Muscle of leg (tissue), 11 donors: ENCODE results near the gene ELOVL5. TPM values are rescaled to one million over a fixed set of nuclear protein-coding genes. Genes with fewer than 3 reads are reported as not detected.

ENCODE experiments used
- DNase-seq: peaks from one replicate; pipeline ENCODE4 v3.0.0; 2013
- H3K27ac ChIP-seq: one replicate; pipeline ENCODE4 v1.5.1; 2013; ENCODE audit warnings: mild to moderate bottlenecking, low read length, control low read depth
- H3K27me3 ChIP-seq: one replicate; pipeline ENCODE4 v1.6.1; 2013; ENCODE audit warnings: low read length; ENCODE audit not compliant: control insufficient read depth, insufficient read depth
- H3K36me3 ChIP-seq: one replicate; pipeline ENCODE4 v1.6.1; 2013; ENCODE audit warnings: low read length; ENCODE audit not compliant: control insufficient read depth, insufficient read depth
- H3K4me1 ChIP-seq: one replicate; pipeline ENCODE4 v1.6.1; 2013; ENCODE audit warnings: low read length; ENCODE audit not compliant: control insufficient read depth, insufficient read depth
- H3K4me3 ChIP-seq: one replicate; pipeline ENCODE4 v1.5.1; 2013; ENCODE audit warnings: low read length, control low read depth
- H3K9me3 ChIP-seq: replicated peaks from 2 replicates; pipeline ENCODE4 v1.6.1; 2013; ENCODE audit warnings: low read depth, low read length; ENCODE audit not compliant: control insufficient read depth
- WGBS: methylation state at CpG from one replicate; pipeline ENCODE4 v1.1.5; 2013; ENCODE audit warnings: missing lambda C conversion rate; ENCODE audit not compliant: insufficient coverage; 5-methylcytosine and 5-hydroxymethylcytosine counted together
- polyA plus RNA-seq, 8 donors: library from polyadenylated mRNA; unstranded; fragments of 120-200 nt; gene quantifications; one replicate each; pipeline versions ENCODE4 v1.2.1 to v1.2.3, GENCODE V29; 2013; ENCODE audit warnings: inconsistent platforms in 1 of 8, low replicate concordance in 1 of 8; ENCODE audit not compliant: insufficient read length in 8 of 8, insufficient read depth in 1 of 8
- total RNA-seq: library from RNA; stranded (reverse); fragments of 120-200 nt; gene quantifications from one replicate; pipeline ENCODE4 v1.2.4, GENCODE V29; 2013

Gene ELOVL5
- total and polyA plus RNA-seq, 9 donors: 21.5 to 52.0 (median 38.1) TPM

DNA sequence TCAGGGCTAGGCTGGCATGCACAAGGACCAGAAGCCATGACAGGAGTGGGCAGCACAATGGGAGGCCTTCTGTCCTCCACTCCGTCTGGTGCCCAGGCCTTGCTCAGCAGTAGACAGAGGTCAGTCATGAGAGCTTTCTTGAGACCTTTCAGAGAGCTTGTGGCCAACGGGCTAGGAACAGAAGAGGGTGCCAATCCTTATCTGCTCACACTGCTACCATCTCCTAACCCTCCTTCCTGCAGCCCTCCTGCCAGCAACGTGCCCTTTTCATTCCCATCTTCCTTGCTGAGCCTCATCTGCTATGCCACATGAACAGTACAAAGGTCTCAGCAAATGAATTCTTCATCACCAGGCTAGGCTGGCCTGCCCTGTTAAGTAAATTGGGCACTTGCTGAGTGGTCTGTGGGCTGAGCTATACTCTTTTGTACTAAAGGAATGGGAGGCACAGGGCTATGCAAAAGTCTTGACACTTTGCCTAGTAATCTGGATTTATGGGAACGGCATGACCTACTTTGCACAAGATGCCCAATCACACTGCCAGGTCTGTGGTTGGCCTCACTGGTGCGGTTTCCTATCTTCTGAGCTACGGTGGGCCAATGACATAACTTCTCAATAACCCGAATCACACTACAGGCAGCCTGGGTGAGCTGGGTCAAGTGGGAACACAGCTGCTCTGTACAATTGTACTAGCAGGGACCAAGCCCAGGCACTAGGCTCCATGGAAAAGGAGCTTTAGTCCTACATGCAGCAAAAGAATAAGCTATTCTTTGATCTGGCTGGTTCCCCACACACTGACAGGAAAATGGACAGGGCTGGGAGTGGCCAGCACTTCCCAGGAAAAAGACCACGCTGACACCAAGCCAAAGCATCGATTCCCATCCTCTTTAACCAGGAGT lies 47.8 kb downstream of the ELOVL5 start:
- peak; percentile 31 for DNase-seq

DNA sequence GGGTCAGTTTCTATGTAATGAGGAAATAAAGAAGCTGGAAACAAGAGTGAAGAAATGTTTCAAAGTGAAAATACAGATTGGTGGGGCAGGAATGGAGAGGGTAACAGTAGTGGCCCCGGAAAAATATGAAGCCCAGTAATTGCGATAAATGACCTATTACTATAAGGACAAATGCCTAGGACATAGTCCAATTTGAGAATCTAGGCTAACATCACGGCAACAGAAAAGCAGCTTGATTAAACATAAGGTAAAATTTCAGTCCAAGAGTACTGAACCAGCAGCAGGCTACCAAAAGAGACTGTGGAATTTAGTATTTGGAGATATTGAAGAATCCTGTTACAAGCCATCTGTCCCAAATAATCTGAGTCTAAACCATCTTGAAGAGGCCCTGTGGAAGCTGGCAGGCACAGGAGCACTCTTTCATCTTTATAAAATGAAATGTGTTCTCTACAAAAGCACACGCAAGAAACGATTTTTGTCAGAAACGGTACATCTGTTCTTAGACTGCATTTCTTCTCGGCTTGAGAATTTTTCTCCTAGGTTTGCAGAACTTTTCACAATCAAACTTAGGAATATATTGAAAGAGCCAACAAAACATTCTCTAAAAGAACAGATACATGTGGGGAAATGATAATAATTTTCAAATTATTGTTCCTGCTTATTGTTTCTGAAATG lies 49.3 kb downstream of the ELOVL5 start:
- WGBS: 60% methylated on average over 1 of the region's 7 CpGs
- Histone ChIP-seq H3K4me3 (no peak overlapping the region), H3K9me3 (no peaks in the 10 kb centered on the region), H3K4me1 (peaks cover 10% of the 10 kb centered on the region), H3K27me3 (no peaks in the 10 kb centered on the region), H3K36me3 (no peaks in the 10 kb centered on the region), H3K27ac (no peak overlapping the region)
- no peak for DNase-seq

More for the DNA sequence above, 47.8 kb downstream of the ELOVL5 start:
- Histone ChIP-seq H3K9me3 (no peaks in the 10 kb centered on the region), H3K4me1 (peaks cover 10% of the 10 kb centered on the region), H3K27ac (peak overlapping the region; percentile 84), H3K4me3 (no peak overlapping the region), H3K27me3 (no peaks in the 10 kb centered on the region), H3K36me3 (no peaks in the 10 kb centered on the region)
- WGBS: 83% methylated on average over 6 of the region's 9 CpGs

DNA sequence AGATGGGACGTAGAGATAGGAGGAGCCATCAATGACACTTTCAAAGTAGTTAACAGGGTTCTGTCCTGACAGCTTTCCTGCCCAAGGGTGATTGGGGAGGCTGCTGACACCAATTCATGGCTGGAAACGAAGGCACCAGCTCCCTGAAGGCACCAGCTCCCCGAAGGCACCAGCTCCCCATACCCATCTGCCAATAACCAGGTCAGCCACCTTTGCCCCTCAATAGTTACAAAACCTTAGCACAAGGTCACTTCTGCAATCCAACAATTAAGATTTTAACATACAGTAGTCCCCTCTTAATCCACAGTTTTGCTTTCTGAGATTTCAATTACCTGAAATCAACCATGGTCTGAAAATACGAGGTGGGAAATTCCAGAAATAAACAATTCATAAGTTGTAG lies 51.7 kb downstream of the ELOVL5 start:
- no peak overlapping the region for H3K4me3 ChIP-seq
- WGBS: 55% methylated on average over 2 of the region's 4 CpGs
- H3K4me1 ChIP-seq: peaks cover 10% of the 10 kb centered on the region
- no peak overlapping the region for H3K27ac ChIP-seq
- H3K27me3 ChIP-seq: no peaks in the 10 kb centered on the region
- H3K9me3 ChIP-seq: no peaks in the 10 kb centered on the region
- peaks cover 12% of the 10 kb centered on the region for H3K36me3 ChIP-seq
- no peak for DNase-seq

DNA sequence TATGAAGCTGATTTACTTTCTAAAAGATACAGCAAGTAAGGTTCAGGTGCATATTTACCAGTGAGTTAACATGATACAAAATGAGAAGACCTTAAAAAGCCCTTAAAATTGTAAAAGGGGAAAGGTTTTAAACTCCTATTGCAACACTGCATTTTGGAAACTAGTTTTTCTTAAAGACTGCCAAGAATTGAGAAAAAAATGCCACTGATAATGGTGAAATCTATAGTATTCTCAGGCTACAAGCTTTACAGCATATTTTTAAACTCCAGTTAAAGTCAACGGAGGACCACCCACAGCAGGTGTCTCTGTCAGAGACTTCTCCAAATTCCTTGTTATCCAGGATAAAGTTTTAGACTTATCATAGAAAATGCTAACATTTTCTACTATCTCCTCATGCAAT lies 53.6 kb downstream of the ELOVL5 start:
- H3K4me3 ChIP-seq: no peak overlapping the region
- no peaks in the 10 kb centered on the region for H3K27me3 ChIP-seq
- no CpG with 5 or more reads among the region's 1 CpG for WGBS
- H3K27ac ChIP-seq: no peak overlapping the region
- H3K9me3 ChIP-seq: no peaks in the 10 kb centered on the region
- peaks cover 2% of the 10 kb centered on the region for H3K4me1 ChIP-seq
- peaks cover 12% of the 10 kb centered on the region for H3K36me3 ChIP-seq
- no peak for DNase-seq

DNA sequence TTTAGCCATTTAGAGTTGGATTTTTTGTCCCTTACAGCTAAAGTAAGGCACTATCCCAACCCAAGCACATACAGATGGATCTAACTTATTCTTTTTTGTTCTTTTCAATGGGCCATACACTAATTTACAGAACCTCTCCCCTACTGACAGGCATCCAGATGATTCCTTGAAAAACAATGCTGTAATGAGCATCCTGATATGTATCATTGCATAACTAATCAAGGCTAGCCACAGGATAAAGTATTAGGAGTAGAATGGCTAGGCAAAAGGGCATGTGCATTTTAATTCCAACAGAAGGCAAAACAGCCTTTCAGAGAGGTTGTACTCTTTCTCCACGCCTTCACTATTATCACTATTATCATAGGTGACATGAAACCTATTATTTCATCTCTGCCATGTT lies 54.1 kb downstream of the ELOVL5 start:
- no CpG with 5 or more reads among the region's 1 CpG for WGBS

DNA sequence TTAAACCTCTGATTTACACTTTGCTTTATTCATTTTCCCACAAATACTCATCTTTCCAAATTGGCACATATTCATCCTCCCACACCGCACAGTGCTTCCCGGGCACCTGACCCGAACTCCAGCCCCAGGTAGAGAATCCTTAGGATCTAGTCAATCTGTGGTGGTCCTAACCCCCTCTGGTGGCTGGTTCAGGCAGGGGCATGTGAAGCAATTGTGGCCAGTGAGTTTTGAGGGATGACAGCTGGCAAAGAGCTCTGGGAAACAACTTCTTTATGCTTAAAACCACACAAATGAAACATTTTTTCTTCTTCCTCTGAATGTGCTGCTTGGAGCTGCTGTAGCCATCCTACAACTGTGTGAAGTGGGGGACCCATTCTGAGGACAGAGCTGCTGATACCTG lies 54.7 kb downstream of the ELOVL5 start:
- no peak overlapping the region for H3K4me3 ChIP-seq
- H3K9me3 ChIP-seq: no peaks in the 10 kb centered on the region
- DNase-seq: peak; percentile 39
- WGBS: no CpG with 5 or more reads among the region's 3 CpGs
- no peaks in the 10 kb centered on the region for H3K27me3 ChIP-seq
- no peaks in the 10 kb centered on the region for H3K4me1 ChIP-seq
- H3K36me3 ChIP-seq: peaks cover 12% of the 10 kb centered on the region
- no peak overlapping the region for H3K27ac ChIP-seq

More for the DNA sequence above, 54.1 kb downstream of the ELOVL5 start:
- no peak overlapping the region for H3K27ac ChIP-seq
- H3K9me3 ChIP-seq: no peaks in the 10 kb centered on the region
- peaks cover 12% of the 10 kb centered on the region for H3K36me3 ChIP-seq
- no peaks in the 10 kb centered on the region for H3K4me1 ChIP-seq
- no peak overlapping the region for H3K4me3 ChIP-seq
- no peak for DNase-seq
- H3K27me3 ChIP-seq: no peaks in the 10 kb centered on the region

DNA sequence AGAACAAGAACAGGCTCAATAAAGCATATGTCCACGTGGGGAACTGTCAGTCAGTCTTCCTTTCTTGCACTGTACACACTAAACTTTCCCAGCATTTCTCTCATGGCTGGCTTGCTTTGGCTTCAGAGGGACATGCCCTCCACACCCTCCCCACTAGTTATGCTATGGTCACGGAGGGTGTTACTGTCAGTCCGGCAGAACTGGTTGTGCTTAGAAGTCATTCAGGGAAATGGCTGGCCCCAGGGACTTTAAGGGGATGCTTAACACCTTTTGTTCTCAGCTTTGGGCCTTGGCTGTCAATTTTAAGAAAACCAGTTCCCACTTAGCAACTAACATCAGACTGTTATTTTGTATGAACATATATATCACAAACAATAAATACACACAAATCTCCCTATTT lies 55.1 kb downstream of the ELOVL5 start:
- Histone ChIP-seq H3K36me3 (peaks cover 12% of the 10 kb centered on the region), H3K9me3 (no peaks in the 10 kb centered on the region), H3K27me3 (no peaks in the 10 kb centered on the region), H3K4me3 (no peak overlapping the region), H3K4me1 (no peaks in the 10 kb centered on the region), H3K27ac (no peak overlapping the region)
- WGBS: 89% methylated on average over 1 of the region's 3 CpGs
- DNase-seq: no peak

DNA sequence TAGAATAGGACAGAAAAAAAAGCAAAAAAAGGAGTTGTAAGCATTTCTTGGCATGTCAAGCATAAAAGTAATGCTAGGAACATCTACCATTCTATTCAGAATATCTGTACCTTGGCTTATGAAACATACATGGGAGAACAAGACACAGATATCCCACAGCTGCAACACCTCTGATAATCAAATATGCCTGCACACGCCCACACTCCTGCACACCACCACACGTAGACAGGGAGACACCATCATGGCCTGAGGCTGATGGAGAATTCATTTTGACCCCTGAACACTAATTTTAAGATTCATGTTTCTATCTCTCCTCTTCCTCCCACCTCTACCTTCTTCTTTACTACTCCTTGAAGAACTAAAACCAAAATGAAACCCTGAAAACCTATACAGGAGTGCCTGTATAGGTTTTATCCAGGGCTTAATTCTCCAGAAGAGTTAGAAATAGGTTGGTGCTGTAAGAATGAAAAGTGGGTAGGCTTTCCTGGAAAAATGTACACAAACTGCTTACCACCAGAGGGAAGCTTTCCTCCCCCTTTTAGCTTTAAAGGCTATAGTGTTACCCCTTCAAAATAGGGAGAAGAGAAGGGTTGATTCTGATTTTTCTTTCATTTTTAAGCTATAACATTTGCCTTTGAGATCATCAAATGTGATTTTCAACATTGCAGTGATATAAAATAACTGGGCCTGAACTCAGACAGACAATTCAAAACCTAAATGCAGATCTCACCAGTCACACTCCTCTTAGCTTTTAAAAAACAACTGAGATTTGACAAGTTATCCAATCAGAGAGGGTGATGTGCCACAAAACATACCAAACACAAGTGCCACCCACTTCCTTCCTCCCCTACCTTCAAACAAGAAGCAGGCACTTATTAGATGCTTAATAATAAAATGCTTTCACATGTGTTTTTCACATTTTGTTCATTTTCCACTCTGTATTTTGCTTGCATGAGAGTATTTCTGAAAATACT lies 57.9 kb downstream of the ELOVL5 start:
- DNase-seq: no peak
- H3K9me3 ChIP-seq: no peaks in the 10 kb centered on the region
- H3K27me3 ChIP-seq: no peaks in the 10 kb centered on the region
- WGBS: 63% methylated on average over 2 of the region's 2 CpGs
- no peak overlapping the region for H3K4me3 ChIP-seq
- H3K36me3 ChIP-seq: peaks cover 12% of the 10 kb centered on the region
- peaks cover 7% of the 10 kb centered on the region for H3K4me1 ChIP-seq
- H3K27ac ChIP-seq: no peak overlapping the region

DNA sequence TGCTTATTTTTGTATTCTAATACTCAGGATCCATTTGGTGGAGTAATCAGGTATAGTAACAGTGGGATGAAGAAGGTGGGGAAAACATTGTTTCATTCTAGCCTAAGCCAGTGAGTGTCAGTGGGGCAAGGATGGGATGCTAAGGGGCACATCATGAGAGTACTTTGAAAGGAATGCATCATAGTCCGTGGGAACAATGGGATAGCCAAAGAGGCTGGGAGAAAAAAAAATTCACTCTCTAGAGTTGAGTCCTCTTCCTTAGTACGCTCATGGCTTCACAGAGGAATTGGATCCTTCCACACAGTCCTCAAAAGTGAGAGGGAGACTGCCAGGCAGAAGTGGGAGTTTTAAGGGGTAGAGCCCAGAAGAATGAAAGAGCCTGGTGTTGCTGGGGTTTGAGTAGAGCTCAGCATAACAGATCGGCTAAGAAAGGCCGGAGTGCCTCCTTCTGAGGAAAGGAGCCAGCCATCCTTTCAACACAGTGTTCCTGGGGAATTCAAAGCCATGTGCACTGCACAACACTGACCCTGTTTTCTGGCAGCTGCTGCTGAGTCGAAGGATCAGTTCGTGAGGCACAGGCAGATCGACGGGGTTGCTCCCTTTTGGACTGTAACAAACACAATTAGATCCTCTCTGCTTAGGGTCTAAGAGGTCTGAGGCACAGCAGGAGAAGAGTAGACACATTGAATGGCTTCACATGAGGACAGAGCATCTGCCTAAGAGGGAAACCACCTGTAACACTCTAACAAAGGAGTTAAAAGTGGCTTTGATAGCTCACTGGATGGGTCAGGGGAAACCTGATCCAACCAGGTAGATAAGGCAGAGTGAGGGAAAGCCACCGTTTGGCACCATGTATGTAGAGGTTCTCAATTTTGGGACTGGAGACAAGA lies 61.2 kb downstream of the ELOVL5 start:
- H3K4me1 ChIP-seq: peaks cover 7% of the 10 kb centered on the region
- no peaks in the 10 kb centered on the region for H3K9me3 ChIP-seq
- H3K27ac ChIP-seq: no peak overlapping the region
- DNase-seq: peak; percentile 64
- WGBS: 44% methylated on average over 4 of the region's 9 CpGs
- H3K4me3 ChIP-seq: no peak overlapping the region
- H3K36me3 ChIP-seq: peaks cover under 1% of the 10 kb centered on the region
- H3K27me3 ChIP-seq: no peaks in the 10 kb centered on the region
